GM12878 (cell line): ENCODE measurements around the gene FRMD5.

ENCODE experiments used
- CHD2 ChIP-seq: IDR thresholded peaks from 2 replicates; pipeline ENCODE4 v1.6.1; 2011; ENCODE audit warnings: low read depth, low read length, improper control_type of control experiment, borderline replicate concordance
- JUNB ChIP-seq: IDR thresholded peaks from 2 replicates; pipeline ENCODE4 v1.6.1; 2016; ENCODE audit warnings: antibody characterized with exemption, mild to moderate bottlenecking
- NFYB ChIP-seq: IDR thresholded peaks from 2 replicates; pipeline ENCODE4 v1.6.1; 2011; ENCODE audit warnings: low read depth, mild to moderate bottlenecking, low read length, improper control_type of control experiment, moderate library complexity; ENCODE audit not compliant: insufficient read depth
- POLR2AphosphoS2 ChIP-seq: IDR thresholded peaks from 2 replicates; pipeline ENCODE4 v1.6.1; 2011; ENCODE audit warnings: low read depth, mild to moderate bottlenecking, low read length, improper control_type of control experiment, moderate library complexity
- SIN3A ChIP-seq: IDR thresholded peaks from 2 replicates; pipeline ENCODE4 v1.6.1; 2012; ENCODE audit warnings: low read depth, low read length, improper control_type of control experiment
- ZNF384 ChIP-seq: IDR thresholded peaks from 2 replicates; pipeline ENCODE4 v1.6.1; 2012; ENCODE audit warnings: low read depth, mild to moderate bottlenecking, low read length, improper control_type of control experiment, borderline replicate concordance
- ZSCAN29 ChIP-seq: fragments of 450-650 bp; IDR thresholded peaks from 2 replicates; pipeline ENCODE4 v1.6.1; 2017; ENCODE audit warnings: mild to moderate bottlenecking, moderate library complexity
- TF ChIP-seq, protein P1 (sequence below), 3 experiments: IDR thresholded peaks in 2 of 3; conservative IDR thresholded peaks in 1 of 3; 2 replicates each; pipeline ENCODE4 v1.5.1; 2011; ENCODE audit warnings: low read depth in 3 of 3, low read length in 3 of 3, mild to moderate bottlenecking in 3 of 3, control low read depth in 2 of 3, moderate library complexity in 2 of 3, inconsistent platforms in 1 of 3, mixed read lengths in 1 of 3; ENCODE audit not compliant: control insufficient read depth in 2 of 3, insufficient read depth in 1 of 3; ENCODE audit errors: extremely low read depth in 1 of 3
- TF ChIP-seq, protein P2 (sequence below): fragments of 450-650 bp; IDR thresholded peaks from 2 replicates; pipeline ENCODE4 v1.6.1; 2017; ENCODE audit warnings: mild to moderate bottlenecking, moderate library complexity

DNA sequence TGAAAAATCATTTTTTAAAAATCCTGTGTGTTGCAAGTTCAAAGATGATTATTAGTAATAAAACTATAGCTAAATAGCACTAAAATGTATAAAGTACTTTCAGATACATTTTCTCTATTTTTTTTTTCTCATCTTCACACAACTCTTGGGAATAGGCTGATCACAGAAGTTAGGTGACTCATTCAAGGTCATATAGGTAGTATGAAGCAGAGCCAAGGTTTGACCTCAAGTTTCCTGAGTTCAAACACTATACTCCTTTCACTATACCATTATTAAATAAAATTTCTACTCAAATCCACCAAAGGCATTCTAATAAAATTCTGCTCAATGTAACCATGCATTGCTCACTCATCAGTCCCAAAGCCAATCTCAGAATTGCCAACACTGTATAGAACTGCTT lies 21.3 kb downstream of the FRMD5 start:
- TF ChIP-seq, protein P1, sequence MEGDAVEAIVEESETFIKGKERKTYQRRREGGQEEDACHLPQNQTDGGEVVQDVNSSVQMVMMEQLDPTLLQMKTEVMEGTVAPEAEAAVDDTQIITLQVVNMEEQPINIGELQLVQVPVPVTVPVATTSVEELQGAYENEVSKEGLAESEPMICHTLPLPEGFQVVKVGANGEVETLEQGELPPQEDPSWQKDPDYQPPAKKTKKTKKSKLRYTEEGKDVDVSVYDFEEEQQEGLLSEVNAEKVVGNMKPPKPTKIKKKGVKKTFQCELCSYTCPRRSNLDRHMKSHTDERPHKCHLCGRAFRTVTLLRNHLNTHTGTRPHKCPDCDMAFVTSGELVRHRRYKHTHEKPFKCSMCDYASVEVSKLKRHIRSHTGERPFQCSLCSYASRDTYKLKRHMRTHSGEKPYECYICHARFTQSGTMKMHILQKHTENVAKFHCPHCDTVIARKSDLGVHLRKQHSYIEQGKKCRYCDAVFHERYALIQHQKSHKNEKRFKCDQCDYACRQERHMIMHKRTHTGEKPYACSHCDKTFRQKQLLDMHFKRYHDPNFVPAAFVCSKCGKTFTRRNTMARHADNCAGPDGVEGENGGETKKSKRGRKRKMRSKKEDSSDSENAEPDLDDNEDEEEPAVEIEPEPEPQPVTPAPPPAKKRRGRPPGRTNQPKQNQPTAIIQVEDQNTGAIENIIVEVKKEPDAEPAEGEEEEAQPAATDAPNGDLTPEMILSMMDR (IDR thresholded peaks at IDR 0.05 in 2 of 3, conservative IDR thresholded peaks at IDR 0.05 in 1 of 3; ENCODE audit: control insufficient read depth in 2 of 3, extremely low read depth in 1 of 3, insufficient read depth in 1 of 3, low read depth in 3 of 3, low read length in 3 of 3) = no peak
- TF ChIP-seq JUNB (no peak), ZSCAN29 (no peak), NFYB (no peak), SIN3A (no peak), CHD2 (no peak), ZNF384 (no peak), POLR2AphosphoS2 (no peak)
- TF ChIP-seq, protein P2, sequence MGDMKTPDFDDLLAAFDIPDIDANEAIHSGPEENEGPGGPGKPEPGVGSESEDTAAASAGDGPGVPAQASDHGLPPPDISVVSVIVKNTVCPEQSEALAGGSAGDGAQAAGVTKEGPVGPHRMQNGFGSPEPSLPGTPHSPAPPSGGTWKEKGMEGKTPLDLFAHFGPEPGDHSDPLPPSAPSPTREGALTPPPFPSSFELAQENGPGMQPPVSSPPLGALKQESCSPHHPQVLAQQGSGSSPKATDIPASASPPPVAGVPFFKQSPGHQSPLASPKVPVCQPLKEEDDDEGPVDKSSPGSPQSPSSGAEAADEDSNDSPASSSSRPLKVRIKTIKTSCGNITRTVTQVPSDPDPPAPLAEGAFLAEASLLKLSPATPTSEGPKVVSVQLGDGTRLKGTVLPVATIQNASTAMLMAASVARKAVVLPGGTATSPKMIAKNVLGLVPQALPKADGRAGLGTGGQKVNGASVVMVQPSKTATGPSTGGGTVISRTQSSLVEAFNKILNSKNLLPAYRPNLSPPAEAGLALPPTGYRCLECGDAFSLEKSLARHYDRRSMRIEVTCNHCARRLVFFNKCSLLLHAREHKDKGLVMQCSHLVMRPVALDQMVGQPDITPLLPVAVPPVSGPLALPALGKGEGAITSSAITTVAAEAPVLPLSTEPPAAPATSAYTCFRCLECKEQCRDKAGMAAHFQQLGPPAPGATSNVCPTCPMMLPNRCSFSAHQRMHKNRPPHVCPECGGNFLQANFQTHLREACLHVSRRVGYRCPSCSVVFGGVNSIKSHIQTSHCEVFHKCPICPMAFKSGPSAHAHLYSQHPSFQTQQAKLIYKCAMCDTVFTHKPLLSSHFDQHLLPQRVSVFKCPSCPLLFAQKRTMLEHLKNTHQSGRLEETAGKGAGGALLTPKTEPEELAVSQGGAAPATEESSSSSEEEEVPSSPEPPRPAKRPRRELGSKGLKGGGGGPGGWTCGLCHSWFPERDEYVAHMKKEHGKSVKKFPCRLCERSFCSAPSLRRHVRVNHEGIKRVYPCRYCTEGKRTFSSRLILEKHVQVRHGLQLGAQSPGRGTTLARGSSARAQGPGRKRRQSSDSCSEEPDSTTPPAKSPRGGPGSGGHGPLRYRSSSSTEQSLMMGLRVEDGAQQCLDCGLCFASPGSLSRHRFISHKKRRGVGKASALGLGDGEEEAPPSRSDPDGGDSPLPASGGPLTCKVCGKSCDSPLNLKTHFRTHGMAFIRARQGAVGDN = no peak
